ENCODE measurements around the gene GNG12.

DNA sequence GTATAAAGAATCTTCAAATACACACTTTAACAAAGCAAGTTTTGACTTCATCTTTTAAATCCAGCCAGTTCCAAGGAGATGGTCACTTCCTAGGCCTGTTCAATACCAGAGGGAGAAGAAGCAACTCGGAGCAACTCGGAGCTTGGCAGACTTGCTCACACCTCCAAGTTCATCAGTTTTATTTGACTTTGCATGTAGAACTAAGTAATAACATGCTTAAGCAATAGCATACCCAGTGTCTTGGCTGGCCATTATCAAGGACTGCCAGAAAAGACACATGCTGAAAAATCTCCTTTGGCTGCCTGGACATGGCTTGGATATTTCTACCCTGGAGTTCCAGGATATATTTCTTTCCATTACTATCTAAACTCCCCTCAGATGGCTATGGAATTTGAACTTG, 52.6 kb downstream of the GNG12 start:
- TF ChIP-seq, protein P1, sequence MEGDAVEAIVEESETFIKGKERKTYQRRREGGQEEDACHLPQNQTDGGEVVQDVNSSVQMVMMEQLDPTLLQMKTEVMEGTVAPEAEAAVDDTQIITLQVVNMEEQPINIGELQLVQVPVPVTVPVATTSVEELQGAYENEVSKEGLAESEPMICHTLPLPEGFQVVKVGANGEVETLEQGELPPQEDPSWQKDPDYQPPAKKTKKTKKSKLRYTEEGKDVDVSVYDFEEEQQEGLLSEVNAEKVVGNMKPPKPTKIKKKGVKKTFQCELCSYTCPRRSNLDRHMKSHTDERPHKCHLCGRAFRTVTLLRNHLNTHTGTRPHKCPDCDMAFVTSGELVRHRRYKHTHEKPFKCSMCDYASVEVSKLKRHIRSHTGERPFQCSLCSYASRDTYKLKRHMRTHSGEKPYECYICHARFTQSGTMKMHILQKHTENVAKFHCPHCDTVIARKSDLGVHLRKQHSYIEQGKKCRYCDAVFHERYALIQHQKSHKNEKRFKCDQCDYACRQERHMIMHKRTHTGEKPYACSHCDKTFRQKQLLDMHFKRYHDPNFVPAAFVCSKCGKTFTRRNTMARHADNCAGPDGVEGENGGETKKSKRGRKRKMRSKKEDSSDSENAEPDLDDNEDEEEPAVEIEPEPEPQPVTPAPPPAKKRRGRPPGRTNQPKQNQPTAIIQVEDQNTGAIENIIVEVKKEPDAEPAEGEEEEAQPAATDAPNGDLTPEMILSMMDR (IDR thresholded peaks at IDR 0.05), result no peak
- TF ChIP-seq POLR2A (IDR thresholded peaks at IDR 0.05) (no peak), POLR2AphosphoS5 (IDR thresholded peaks at IDR 0.05) (peak in 2 of 3 donors; percentile 10 to 21), EP300 (IDR thresholded peaks at IDR 0.05) (no peak)

All from stomach (tissue), 4 donors.